ENCODE data around the gene GRAMD2A.

Gene GRAMD2A

DNA sequence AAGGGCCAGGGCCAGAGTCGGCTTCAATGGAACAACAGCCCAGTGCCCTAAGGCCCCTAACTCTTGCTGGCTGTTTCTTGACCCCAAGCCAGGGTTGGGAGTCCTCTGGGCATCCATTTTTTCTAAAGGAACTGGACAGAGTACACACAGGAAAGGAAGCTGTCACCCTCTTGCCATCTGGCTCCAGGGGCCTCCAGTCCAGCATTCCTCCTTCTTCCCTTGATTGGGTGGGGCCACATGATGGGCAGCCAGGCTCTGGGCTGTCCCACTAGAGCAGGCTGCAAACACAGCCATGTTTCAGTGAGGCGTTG lies 1.6 kb upstream of the GRAMD2A start:
- Histone ChIP-seq H3K27ac (ENCODE audit: low read depth, low read length) (no peak overlapping the region), H3K79me2 (ENCODE audit: control insufficient read depth, insufficient read depth, low read length) (no peaks in the 10 kb centered on the region), H2BK15ac (replicated peaks; ENCODE audit: low read depth) (no peak overlapping the region), H3K4me2 (ENCODE audit: low read length) (no peak overlapping the region), H3K4me3 (ENCODE audit: low read length) (no peak overlapping the region), H3K4ac (ENCODE audit: low read depth, low read length) (no peak overlapping the region), H3K79me1 (ENCODE audit: low read length) (peaks cover 2% of the 10 kb centered on the region), H3K18ac (ENCODE audit: low read length) (no peak overlapping the region), H3K9ac (ENCODE audit: low read length) (no peak overlapping the region), H3K27me3 (ENCODE audit: insufficient read depth, low read length, poor library complexity) (no peaks in the 10 kb centered on the region), H2AK5ac (ENCODE audit: low read length) (no peak overlapping the region), H3K4me1 (ENCODE audit: control insufficient read depth, low read depth, low read length) (no peaks in the 10 kb centered on the region), H4K5ac (ENCODE audit: low read length) (no peak overlapping the region), H3K23ac (ENCODE audit: low read length) (no peak overlapping the region), H3K56ac (ENCODE audit: low read length) (no peak overlapping the region), H2BK120ac (ENCODE audit: low read depth, low read length) (no peak overlapping the region), H3K36me3 (ENCODE audit: control insufficient read depth, insufficient read depth, low read length) (peaks cover 41% of the 10 kb centered on the region), H4K8ac (ENCODE audit: low read depth, low read length) (no peak overlapping the region), H2BK5ac (ENCODE audit: low read length) (no peak overlapping the region)
- WGBS (ENCODE audit: extremely low coverage, insufficient coverage, low lambda C conversion rate): no CpG with 5 or more reads among the region's 2 CpGs
- no peak for DNase-seq

DNA sequence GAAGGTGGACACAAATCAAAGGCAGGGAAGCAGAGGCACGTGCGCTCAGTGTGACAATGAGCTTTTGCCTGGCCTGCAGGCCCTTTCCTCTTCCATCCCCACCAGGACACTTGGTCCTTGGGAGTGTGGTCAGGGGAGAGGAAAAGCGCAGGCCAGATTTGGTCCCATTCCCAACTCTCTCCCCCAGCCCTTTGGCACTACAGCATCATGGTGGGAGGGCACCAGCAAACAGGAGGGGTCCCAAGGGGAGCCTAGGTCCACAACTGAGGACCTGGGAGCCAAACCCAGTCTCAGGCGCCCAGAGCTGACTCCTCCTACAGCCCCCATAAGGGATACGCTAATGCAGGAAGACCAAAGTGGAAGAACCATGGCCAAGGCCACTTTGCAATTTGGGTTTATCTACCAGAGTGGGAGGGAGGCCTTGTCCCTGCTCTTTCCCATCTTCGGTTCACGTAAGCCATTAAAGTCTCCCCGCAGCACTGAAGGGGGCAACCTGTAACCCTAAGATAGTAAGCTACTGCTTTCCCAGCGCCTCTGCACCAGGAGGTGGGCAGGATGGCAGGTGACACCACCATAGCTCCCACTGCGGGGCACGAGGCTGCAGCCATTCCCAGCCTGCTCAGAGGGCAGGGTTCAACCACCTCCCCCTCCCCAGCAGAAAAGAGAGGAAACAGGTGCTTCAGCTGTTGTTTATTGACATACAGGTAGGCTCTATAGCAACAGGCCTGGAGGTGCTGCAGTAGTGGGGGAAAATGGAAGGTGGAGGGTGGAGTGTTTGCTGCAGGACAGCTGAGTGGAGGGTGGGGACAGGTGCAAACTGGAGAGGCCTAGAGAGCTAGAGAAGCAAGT lies 993 bp upstream of the GRAMD2A start:
- Histone ChIP-seq H3K36me3 (ENCODE audit: control insufficient read depth, insufficient read depth, low read length) (peaks cover 36% of the 10 kb centered on the region), H3K4me2 (ENCODE audit: low read length) (no peak overlapping the region), H3K27ac (ENCODE audit: low read depth, low read length) (no peak overlapping the region), H4K8ac (ENCODE audit: low read depth, low read length) (no peak overlapping the region), H3K4me3 (ENCODE audit: low read length) (no peak overlapping the region), H3K56ac (ENCODE audit: low read length) (no peak overlapping the region), H2BK120ac (ENCODE audit: low read depth, low read length) (no peak overlapping the region), H2BK5ac (ENCODE audit: low read length) (no peak overlapping the region), H4K5ac (ENCODE audit: low read length) (no peak overlapping the region), H3K18ac (ENCODE audit: low read length) (no peak overlapping the region), H3K9ac (ENCODE audit: low read length) (no peak overlapping the region), H3K4me1 (ENCODE audit: control insufficient read depth, low read depth, low read length) (no peaks in the 10 kb centered on the region), H3K4ac (ENCODE audit: low read depth, low read length) (no peak overlapping the region), H2BK15ac (replicated peaks; ENCODE audit: low read depth) (no peak overlapping the region), H3K79me1 (ENCODE audit: low read length) (peaks cover 2% of the 10 kb centered on the region), H3K27me3 (ENCODE audit: insufficient read depth, low read length, poor library complexity) (no peaks in the 10 kb centered on the region), H3K79me2 (ENCODE audit: control insufficient read depth, insufficient read depth, low read length) (no peaks in the 10 kb centered on the region), H3K23ac (ENCODE audit: low read length) (no peak overlapping the region), H2AK5ac (ENCODE audit: low read length) (no peak overlapping the region)
- no peak for DNase-seq
- WGBS (ENCODE audit: extremely low coverage, insufficient coverage, low lambda C conversion rate): no CpG with 5 or more reads among the region's 11 CpGs

DNA sequence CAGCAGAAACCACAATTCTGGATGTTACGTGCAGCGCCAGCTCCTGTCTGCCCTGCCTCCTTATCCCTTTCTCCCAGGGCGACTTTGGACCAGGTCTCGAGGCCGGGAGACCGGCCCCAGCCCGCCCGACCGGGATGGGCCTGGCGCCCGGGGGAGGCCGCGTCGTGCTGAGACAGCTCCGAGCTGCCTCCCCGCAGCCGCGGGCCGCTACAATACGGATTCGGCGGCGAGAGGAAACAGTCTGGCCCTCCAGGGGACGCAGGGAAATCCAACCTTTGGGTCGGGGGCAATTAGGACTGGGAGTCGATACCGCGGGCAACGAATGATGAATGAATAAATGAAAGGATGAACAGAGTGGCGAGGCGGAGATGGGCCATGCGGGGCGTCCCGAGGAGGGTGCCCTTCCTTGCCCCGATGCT lies 537 bp downstream of the GRAMD2A start:
- H2BK15ac ChIP-seq (replicated peaks; ENCODE audit: low read depth): no peak overlapping the region

DNA sequence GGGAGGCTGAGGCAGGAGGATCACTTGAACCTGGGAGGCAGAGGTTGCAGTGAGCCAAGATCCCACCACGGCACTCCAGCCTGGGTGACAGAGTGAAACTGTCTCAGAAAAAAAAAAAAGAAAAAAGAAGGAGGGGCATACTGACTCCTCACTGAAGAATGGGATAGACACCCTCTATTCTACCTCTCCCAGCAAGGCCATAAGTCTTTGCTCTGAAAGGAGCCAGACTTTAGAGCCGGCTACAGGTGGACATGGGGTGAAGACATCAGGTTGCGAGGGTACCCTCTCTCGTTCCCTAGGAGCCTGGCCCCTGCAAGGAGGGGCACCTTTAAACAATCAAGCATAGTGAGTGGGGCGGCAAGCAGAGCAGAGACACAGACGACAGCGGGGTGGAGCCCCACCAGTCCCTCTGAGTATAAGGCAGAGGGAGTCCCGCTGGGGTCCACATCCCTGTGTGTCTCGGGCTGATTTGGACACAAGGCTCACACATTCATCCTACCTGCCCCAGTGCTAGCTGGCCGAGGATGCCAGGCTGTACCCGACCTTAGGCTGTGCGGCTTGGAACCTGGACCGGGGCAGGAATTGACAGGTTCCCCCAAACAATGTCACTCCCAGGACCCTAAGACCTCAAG lies 1.1 kb downstream of the GRAMD2A start:
- H3K79me2 ChIP-seq (ENCODE audit: control insufficient read depth, insufficient read depth, low read length): no peaks in the 10 kb centered on the region
- no peak overlapping the region for H3K4ac ChIP-seq (ENCODE audit: low read depth, low read length)
- no peak for DNase-seq
- no peak overlapping the region for H3K4me3 ChIP-seq (ENCODE audit: low read length)
- H2BK120ac ChIP-seq (ENCODE audit: low read depth, low read length): no peak overlapping the region
- H3K56ac ChIP-seq (ENCODE audit: low read length): peak overlapping the region; percentile 83
- WGBS (ENCODE audit: extremely low coverage, insufficient coverage, low lambda C conversion rate): no CpG with 5 or more reads among the region's 13 CpGs
- H3K23ac ChIP-seq (ENCODE audit: low read length): no peak overlapping the region
- no peak overlapping the region for H2BK15ac ChIP-seq (replicated peaks; ENCODE audit: low read depth)
- H3K36me3 ChIP-seq (ENCODE audit: control insufficient read depth, insufficient read depth, low read length): peaks cover 18% of the 10 kb centered on the region
- no peak overlapping the region for H2BK5ac ChIP-seq (ENCODE audit: low read length)
- no peak overlapping the region for H3K4me2 ChIP-seq (ENCODE audit: low read length)
- peak overlapping the region; percentile 65 for H3K9ac ChIP-seq (ENCODE audit: low read length)
- no peaks in the 10 kb centered on the region for H3K27me3 ChIP-seq (ENCODE audit: insufficient read depth, low read length, poor library complexity)
- no peak overlapping the region for H2AK5ac ChIP-seq (ENCODE audit: low read length)
- no peak overlapping the region for H4K5ac ChIP-seq (ENCODE audit: low read length)
- no peaks in the 10 kb centered on the region for H3K4me1 ChIP-seq (ENCODE audit: control insufficient read depth, low read depth, low read length)
- H3K27ac ChIP-seq (ENCODE audit: low read depth, low read length): no peak overlapping the region
- no peaks in the 10 kb centered on the region for H3K79me1 ChIP-seq (ENCODE audit: low read length)
- no peak overlapping the region for H3K18ac ChIP-seq (ENCODE audit: low read length)
- H4K8ac ChIP-seq (ENCODE audit: low read depth, low read length): no peak overlapping the region

More for the DNA sequence above, 537 bp downstream of the GRAMD2A start:
- no peak overlapping the region for H2BK120ac ChIP-seq (ENCODE audit: low read depth, low read length)
- H2BK5ac ChIP-seq (ENCODE audit: low read length): no peak overlapping the region
- H3K56ac ChIP-seq (ENCODE audit: low read length): peak overlapping the region; percentile 83
- H2AK5ac ChIP-seq (ENCODE audit: low read length): no peak overlapping the region
- WGBS (ENCODE audit: extremely low coverage, insufficient coverage, low lambda C conversion rate): no CpG with 5 or more reads among the region's 35 CpGs
- H3K4ac ChIP-seq (ENCODE audit: low read depth, low read length): no peak overlapping the region
- H4K8ac ChIP-seq (ENCODE audit: low read depth, low read length): no peak overlapping the region
- H3K4me1 ChIP-seq (ENCODE audit: control insufficient read depth, low read depth, low read length): no peaks in the 10 kb centered on the region
- H3K79me2 ChIP-seq (ENCODE audit: control insufficient read depth, insufficient read depth, low read length): no peaks in the 10 kb centered on the region
- peaks cover 21% of the 10 kb centered on the region for H3K36me3 ChIP-seq (ENCODE audit: control insufficient read depth, insufficient read depth, low read length)
- no peaks in the 10 kb centered on the region for H3K79me1 ChIP-seq (ENCODE audit: low read length)
- no peak overlapping the region for H4K5ac ChIP-seq (ENCODE audit: low read length)
- DNase-seq: no peak
- peak overlapping the region; percentile 28 for H3K4me3 ChIP-seq (ENCODE audit: low read length)
- H3K23ac ChIP-seq (ENCODE audit: low read length): peak overlapping the region; percentile 6
- H3K27me3 ChIP-seq (ENCODE audit: insufficient read depth, low read length, poor library complexity): no peaks in the 10 kb centered on the region
- H3K18ac ChIP-seq (ENCODE audit: low read length): no peak overlapping the region
- H3K27ac ChIP-seq (ENCODE audit: low read depth, low read length): no peak overlapping the region
- peak overlapping the region; percentile 60 for H3K4me2 ChIP-seq (ENCODE audit: low read length)
- H3K9ac ChIP-seq (ENCODE audit: low read length): peak overlapping the region; percentile 65

DNA sequence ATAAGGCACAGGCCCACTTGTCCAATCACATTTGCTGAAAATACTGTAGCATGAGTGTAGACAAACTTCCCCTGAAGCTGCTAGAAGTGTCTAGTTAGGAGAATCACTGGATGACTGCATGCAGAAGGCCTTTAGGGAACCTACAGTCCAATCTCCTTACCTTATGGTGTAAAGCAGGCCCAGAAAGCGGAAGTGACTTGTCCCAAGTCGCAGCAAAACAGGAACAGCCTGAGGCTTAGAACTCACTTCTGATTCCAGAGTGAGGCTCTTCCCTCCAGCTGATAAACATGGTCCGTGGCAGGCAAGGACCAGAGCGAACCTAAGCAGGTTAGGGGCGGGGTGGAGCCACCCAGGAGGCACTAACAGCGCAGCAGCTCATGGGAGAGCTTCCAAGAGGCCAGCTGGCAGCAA lies 2.5 kb downstream of the GRAMD2A start:
- H3K18ac ChIP-seq (ENCODE audit: low read length): no peak overlapping the region
- H3K23ac ChIP-seq (ENCODE audit: low read length): no peak overlapping the region
- no peak overlapping the region for H3K9ac ChIP-seq (ENCODE audit: low read length)
- no CpG with 5 or more reads among the region's 6 CpGs for WGBS (ENCODE audit: extremely low coverage, insufficient coverage, low lambda C conversion rate)
- no peaks in the 10 kb centered on the region for H3K4me1 ChIP-seq (ENCODE audit: control insufficient read depth, low read depth, low read length)
- H4K8ac ChIP-seq (ENCODE audit: low read depth, low read length): no peak overlapping the region
- H2BK5ac ChIP-seq (ENCODE audit: low read length): no peak overlapping the region
- H2AK5ac ChIP-seq (ENCODE audit: low read length): no peak overlapping the region
- peak; percentile 59 for DNase-seq
- H3K79me2 ChIP-seq (ENCODE audit: control insufficient read depth, insufficient read depth, low read length): no peaks in the 10 kb centered on the region
- no peak overlapping the region for H2BK15ac ChIP-seq (replicated peaks; ENCODE audit: low read depth)
- no peak overlapping the region for H3K4me3 ChIP-seq (ENCODE audit: low read length)
- no peak overlapping the region for H3K4me2 ChIP-seq (ENCODE audit: low read length)
- no peak overlapping the region for H3K4ac ChIP-seq (ENCODE audit: low read depth, low read length)
- no peak overlapping the region for H3K56ac ChIP-seq (ENCODE audit: low read length)
- H3K79me1 ChIP-seq (ENCODE audit: low read length): no peaks in the 10 kb centered on the region
- H2BK120ac ChIP-seq (ENCODE audit: low read depth, low read length): no peak overlapping the region
- H3K36me3 ChIP-seq (ENCODE audit: control insufficient read depth, insufficient read depth, low read length): peaks cover 6% of the 10 kb centered on the region
- no peaks in the 10 kb centered on the region for H3K27me3 ChIP-seq (ENCODE audit: insufficient read depth, low read length, poor library complexity)
- H4K5ac ChIP-seq (ENCODE audit: low read length): no peak overlapping the region
- no peak overlapping the region for H3K27ac ChIP-seq (ENCODE audit: low read depth, low read length)
